Peyer's patch (tissue), 4 donors: ENCODE data around the gene RUNX3. TPM values are rescaled to one million over a fixed set of nuclear protein-coding genes. Genes with fewer than 3 reads are reported as not detected.

Experiments used
- DNase-seq, 3 donors: peaks; one replicate each; pipeline ENCODE4 v3.0.0-alpha.2; 2017 to 2019
- H3K27ac ChIP-seq, 4 donors: fragments of 200-600 bp; sonication (generic); one replicate each; pipeline ENCODE4 v1.5.1; 2016 to 2019
- H3K27me3 ChIP-seq, 2 donors: fragments of 200-600 bp; sonication (generic); one replicate each; pipeline ENCODE4 v1.5.1; 2019
- H3K36me3 ChIP-seq, 3 donors: fragments of 200-600 bp; sonication (generic); one replicate each; pipeline ENCODE4 v1.5.1; 2016 to 2019
- H3K4me1 ChIP-seq, 4 donors: fragments of 200-600 bp; sonication (generic); one replicate each; pipeline ENCODE4 v1.5.1; 2016 to 2019
- H3K4me3 ChIP-seq, 4 donors: fragments of 200-600 bp; sonication (generic); 1 replicate in 3 of 4; 2 replicates in 1 of 4; pipeline ENCODE4 v1.5.1; 2016 to 2019; ENCODE audit warnings: mild to moderate bottlenecking in 1 of 4
- H3K9me3 ChIP-seq, 4 donors: fragments of 200-600 bp; sonication (generic); one replicate each; pipeline ENCODE4 v1.5.1; 2016 to 2019; ENCODE audit warnings: mild to moderate bottlenecking in 1 of 4
- CTCF ChIP-seq, 6 experiments: fragments of 450-650 bp in 4 of 6; fragments of 200-600 bp in 2 of 6; sonication (generic) in 1 of 6; IDR thresholded peaks; one replicate each; pipeline ENCODE4 v1.5.1; 2017 to 2019; ENCODE audit warnings: antibody characterized with exemption in 6 of 6, mild to moderate bottlenecking in 3 of 6, moderate library complexity in 1 of 6
- POLR2A ChIP-seq, 2 donors: fragments of 450-650 bp; IDR thresholded peaks; one replicate each; pipeline ENCODE4 v1.5.1; 2017; ENCODE audit warnings: antibody characterized with exemption in 2 of 2, mild to moderate bottlenecking in 2 of 2, moderate library complexity in 2 of 2
- total RNA-seq, 4 donors: library from RNA; depleted of rRNA; stranded (reverse); fragments of >200 nt; gene quantifications; one replicate each; pipeline ENCODE4 v1.1.0, GENCODE V29; 2016

RUNX3 gene
- total RNA-seq, 4 donors from 2014 or later, result 2.1 to 9.9 (median 6.0) TPM

DNA sequence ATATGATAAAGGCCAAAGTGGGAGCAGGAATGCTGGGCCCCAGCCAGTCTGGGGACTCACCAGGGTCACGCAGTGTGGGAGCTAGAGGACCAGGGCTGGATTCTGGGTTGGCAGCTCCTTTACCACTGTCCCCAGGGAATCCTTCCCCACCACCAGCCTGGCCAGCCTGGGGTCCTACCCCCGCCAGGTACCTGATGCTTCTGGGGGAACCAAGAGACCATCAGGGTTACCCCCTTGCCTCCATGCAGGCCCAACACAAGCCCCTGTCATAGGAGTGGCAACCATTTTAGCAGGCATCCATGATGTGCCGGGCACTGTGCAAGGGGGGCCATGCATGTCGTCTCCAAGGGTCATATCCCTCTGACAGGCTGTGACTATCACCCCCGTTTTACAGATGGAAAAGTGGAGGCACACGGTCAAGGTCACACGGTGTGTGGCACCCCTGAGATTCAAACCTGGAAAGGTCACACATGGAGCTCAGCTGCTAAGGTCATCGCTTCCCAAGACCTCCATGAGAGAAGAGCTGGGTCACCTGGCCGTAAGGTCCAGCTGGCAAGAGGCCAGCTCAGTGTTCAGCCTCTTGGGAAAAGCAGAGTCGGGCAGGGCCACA, 16.4 kb downstream of the RUNX3 start:
- H3K9me3 ChIP-seq, result no peaks in the 10 kb centered on the region
- no peak for TF ChIP-seq CTCF (IDR thresholded peaks at IDR 0.05)
- TF ChIP-seq POLR2A (IDR thresholded peaks at IDR 0.05), result no peak

GRCh38 chr1:24913274-24913604, 16.8 kb downstream of the RUNX3 start:
- Histone ChIP-seq H3K4me3 (no peak overlapping the region), H3K9me3 (no peaks in the 10 kb centered on the region), H3K27me3 (no peaks in the 10 kb centered on the region), H3K36me3 (no peaks in the 10 kb centered on the region), H3K4me1 (peaks cover 12 to 34% (median 16%) of the 10 kb centered on the region in 4 donors), H3K27ac (peak overlapping the region in 3 of 4 donors; percentile 13 to 92 (median 53))
- TF ChIP-seq POLR2A (IDR thresholded peaks at IDR 0.05) (no peak), CTCF (IDR thresholded peaks at IDR 0.05) (no peak)
- no peak for DNase-seq

More for the DNA sequence above, 16.4 kb downstream of the RUNX3 start:
- Histone ChIP-seq H3K27ac (peak overlapping the region in 3 of 4 donors; percentile 13 to 92 (median 62)), H3K4me3 (no peak overlapping the region), H3K36me3 (no peaks in the 10 kb centered on the region), H3K27me3 (no peaks in the 10 kb centered on the region), H3K4me1 (peaks cover 12 to 34% (median 16%) of the 10 kb centered on the region in 4 donors)
- DNase-seq, result no peak

DNA sequence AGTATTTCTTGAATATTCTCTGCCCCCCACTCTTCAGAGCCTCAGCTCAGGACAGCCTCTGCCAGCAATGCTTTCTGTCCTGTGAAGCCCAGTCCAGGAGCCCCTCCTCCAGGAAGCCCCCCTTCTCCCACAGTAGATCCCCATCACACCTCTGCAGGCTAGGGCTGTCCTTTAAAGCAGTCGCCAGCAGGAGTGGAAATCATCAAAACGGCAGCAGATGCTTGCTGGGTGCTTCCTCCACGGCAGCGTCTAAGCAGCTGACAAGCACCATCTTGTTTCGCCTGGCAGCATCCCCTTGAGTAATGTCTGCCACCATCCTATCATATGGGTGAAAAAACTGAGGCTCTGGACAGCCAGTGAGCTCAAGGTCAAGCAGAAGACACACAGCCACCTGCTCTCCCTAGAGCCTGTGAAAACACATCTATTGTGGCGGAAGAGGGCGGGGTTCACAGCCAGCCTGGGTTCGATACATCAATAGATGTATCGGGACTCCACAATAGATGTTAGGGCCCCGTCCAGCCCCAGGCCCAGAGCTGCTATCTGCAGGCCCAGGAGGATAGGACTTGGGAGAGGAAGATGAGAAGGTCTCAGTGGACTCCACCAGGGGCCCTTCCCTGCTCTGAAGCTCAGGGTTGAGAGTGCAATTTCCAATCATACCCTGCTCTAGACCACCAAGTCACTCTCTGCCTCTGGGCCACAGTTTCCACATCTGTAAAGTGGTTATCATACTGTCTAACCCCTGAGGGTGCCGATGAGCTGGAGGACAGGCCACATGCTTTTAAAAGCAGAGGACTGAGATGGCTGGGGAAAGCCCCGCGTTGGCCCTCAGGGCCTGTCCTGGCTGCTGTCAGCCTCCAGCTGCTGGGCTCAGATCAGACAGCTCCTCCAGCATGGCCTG, 17.5 kb downstream of the RUNX3 start:
- no peaks in the 10 kb centered on the region for H3K27me3 ChIP-seq
- no peaks in the 10 kb centered on the region for H3K9me3 ChIP-seq
- DNase-seq, result no peak
- peaks cover 12 to 34% (median 16%) of the 10 kb centered on the region in 4 donors for H3K4me1 ChIP-seq
- no peak overlapping the region for H3K4me3 ChIP-seq
- H3K36me3 ChIP-seq, result no peaks in the 10 kb centered on the region
- H3K27ac ChIP-seq, result peak overlapping the region; percentile 53 to 92 (median 70)
- TF ChIP-seq CTCF (IDR thresholded peaks at IDR 0.05), result no peak
- TF ChIP-seq POLR2A (IDR thresholded peaks at IDR 0.05), result no peak

GRCh38 chr1:24911651-24912155, 18.4 kb downstream of the RUNX3 start:
- DNase-seq, result no peak
- TF ChIP-seq POLR2A (IDR thresholded peaks at IDR 0.05), result no peak
- no peak for TF ChIP-seq CTCF (IDR thresholded peaks at IDR 0.05)
- Histone ChIP-seq H3K4me3 (no peak overlapping the region), H3K27me3 (no peaks in the 10 kb centered on the region), H3K4me1 (peaks cover 12 to 31% (median 14%) of the 10 kb centered on the region in 4 donors), H3K9me3 (no peaks in the 10 kb centered on the region), H3K36me3 (peaks cover 0 to 4% (median 0%) of the 10 kb centered on the region in 3 donors), H3K27ac (peak overlapping the region; percentile 53 to 92 (median 70))

DNA sequence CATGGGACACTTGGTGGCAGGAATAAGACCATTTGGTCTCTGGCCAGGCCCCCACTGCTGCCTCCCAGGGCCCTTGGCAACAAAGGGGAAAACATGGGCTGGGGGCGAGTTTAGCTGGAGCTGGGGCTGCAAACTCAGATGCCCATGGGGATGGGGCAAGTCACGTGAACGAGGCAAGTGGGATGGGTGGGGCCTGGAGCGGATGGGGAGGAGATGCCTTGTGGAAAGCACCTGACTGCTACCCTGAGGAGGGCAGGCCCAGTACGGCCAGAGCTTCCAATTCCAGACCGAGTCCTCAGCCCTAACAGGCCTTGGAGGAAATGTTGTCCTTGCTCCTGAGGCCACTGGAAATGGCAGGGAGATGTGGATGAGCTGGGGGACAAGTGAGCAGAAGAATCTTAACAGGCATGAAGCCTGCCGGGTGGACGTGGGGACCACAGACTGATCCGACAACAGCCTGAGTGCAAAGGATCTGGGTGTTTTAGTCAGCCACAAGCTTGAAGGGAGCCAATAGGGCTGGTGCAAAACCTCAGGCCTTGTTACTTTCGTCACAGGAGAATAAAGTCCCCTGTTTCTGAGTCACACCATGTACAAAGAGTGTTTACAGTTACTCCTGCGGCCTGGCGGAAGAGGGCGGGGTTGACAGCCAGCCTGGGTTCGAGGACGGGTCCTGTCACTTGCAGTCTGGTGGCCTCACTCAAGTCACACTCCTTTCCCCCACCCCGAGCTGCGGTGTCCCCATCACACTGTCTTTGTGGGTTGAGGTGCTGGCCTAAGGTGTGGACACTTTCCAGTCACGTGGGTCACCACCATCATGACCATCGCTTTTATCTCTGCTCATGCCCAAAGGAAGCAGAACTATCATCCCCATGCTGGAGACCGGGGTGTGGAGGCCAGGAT, 19.1 kb downstream of the RUNX3 start:
- TF ChIP-seq POLR2A (IDR thresholded peaks at IDR 0.05) (peak; percentile 57 to 77), CTCF (IDR thresholded peaks at IDR 0.05) (no peak)
- Histone ChIP-seq H3K9me3 (no peaks in the 10 kb centered on the region), H3K27ac (peak overlapping the region; percentile 53 to 92 (median 80)), H3K4me1 (peaks cover 7 to 30% (median 10%) of the 10 kb centered on the region in 4 donors), H3K4me3 (no peak overlapping the region), H3K36me3 (peaks cover 0 to 8% (median 0%) of the 10 kb centered on the region in 3 donors), H3K27me3 (no peaks in the 10 kb centered on the region)
- DNase-seq, result peak; percentile 61 to 91 (median 77)
